CD14-positive monocyte (primary cell): ENCODE measurements around the gene WDR55. TPM values are rescaled to one million over a fixed set of nuclear protein-coding genes. Genes with fewer than 3 reads are reported as not detected.
A peak's percentile ranks its signal among the peaks of the same experiment; 100 is the strongest.

Experiments
- DNase-seq, 3 donors: peaks; one replicate each; pipeline ENCODE4 v3.0.0-alpha.2; 2011 to 2022
- H2AFZ ChIP-seq: 2 replicates; pipeline ENCODE4 v1.6.0; 2012; ENCODE audit warnings: mild to moderate bottlenecking, low read depth, low read length, inconsistent platforms; ENCODE audit not compliant: insufficient read depth, poor library complexity, severe bottlenecking
- H3K27ac ChIP-seq, 2 donors: 1 replicate in 1 of 2; 2 replicates in 1 of 2; pipeline ENCODE4 v1.5.1; 2012 to 2013; ENCODE audit warnings: low read length in 2 of 2, control low read depth in 1 of 2, inconsistent platforms in 1 of 2, low read depth in 1 of 2, mild to moderate bottlenecking in 1 of 2
- H3K27me3 ChIP-seq, 2 donors: one replicate each; pipeline versions ENCODE4 v1.6.0 to v1.6.1; 2011 to 2013; ENCODE audit warnings: low read length in 2 of 2; ENCODE audit not compliant: control insufficient read depth in 2 of 2, insufficient read depth in 2 of 2
- H3K36me3 ChIP-seq, 2 donors: replicated peaks in 1 of 2; 1 replicate in 1 of 2; 2 replicates in 1 of 2; pipeline versions ENCODE4 v1.5.1 to v1.6.1; 2012 to 2013; ENCODE audit warnings: low read length in 2 of 2, control low read depth in 1 of 2, inconsistent platforms in 1 of 2, mild to moderate bottlenecking in 1 of 2; ENCODE audit not compliant: insufficient read depth in 2 of 2, control insufficient read depth in 1 of 2
- H3K4me1 ChIP-seq, 2 donors: 1 replicate in 1 of 2; 2 replicates in 1 of 2; pipeline versions ENCODE4 v1.5.1 to v1.6.1; 2012 to 2013; ENCODE audit warnings: low read length in 2 of 2, control low read depth in 1 of 2, inconsistent platforms in 1 of 2, mild to moderate bottlenecking in 1 of 2, moderate library complexity in 1 of 2; ENCODE audit not compliant: insufficient read depth in 2 of 2, control insufficient read depth in 1 of 2
- H3K4me2 ChIP-seq: replicated peaks from 2 replicates; pipeline ENCODE3; 2012; ENCODE audit warnings: low read length, moderate library complexity, mild to moderate bottlenecking; ENCODE audit not compliant: poor library complexity, severe bottlenecking; ENCODE audit errors: extremely low read depth
- H3K4me3 ChIP-seq, 3 experiments: fragments of 200-600 bp in 1 of 3; sonication (generic) in 1 of 3; replicated peaks in 1 of 3; 1 replicate in 2 of 3; 2 replicates in 1 of 3; pipeline ENCODE4 v1.5.1; 2011 to 2013; ENCODE audit warnings: low read length in 3 of 3, mild to moderate bottlenecking in 3 of 3, control low read depth in 2 of 3, low read depth in 2 of 3, inconsistent platforms in 1 of 3, moderate library complexity in 1 of 3
- H3K79me2 ChIP-seq: 2 replicates; pipeline ENCODE4 v1.6.0; 2012; ENCODE audit warnings: mild to moderate bottlenecking, control low read depth, inconsistent platforms, low read length, moderate library complexity; ENCODE audit not compliant: insufficient read depth
- H3K9ac ChIP-seq: 2 replicates; pipeline ENCODE4 v1.6.0; 2017; ENCODE audit warnings: low read length, mild to moderate bottlenecking; ENCODE audit not compliant: insufficient read depth, poor library complexity, severe bottlenecking
- H3K9me3 ChIP-seq, 2 donors: replicated peaks in 1 of 2; 1 replicate in 1 of 2; 2 replicates in 1 of 2; pipeline versions ENCODE4 v1.5.1 to v1.6.1; 2012 to 2013; ENCODE audit warnings: low read length in 2 of 2, control low read depth in 1 of 2; ENCODE audit not compliant: control insufficient read depth in 1 of 2, insufficient read depth in 1 of 2
- H4K20me1 ChIP-seq: 2 replicates; pipeline ENCODE4 v1.6.0; 2012; ENCODE audit warnings: mild to moderate bottlenecking, low read length, control low read depth, moderate library complexity; ENCODE audit not compliant: insufficient read depth
- H3K27ac Mint-ChIP-seq, 7 donors: one replicate each; pipeline ENCODE4 v1.8.0; 2020; ENCODE audit warnings: mild to moderate bottlenecking in 7 of 7, mixed read lengths in 7 of 7, moderate library complexity in 6 of 7, inconsistent platforms in 2 of 7
- H3K27me3 Mint-ChIP-seq, 3 donors: one replicate each; pipeline ENCODE4 v1.8.0; 2021 to 2022; ENCODE audit warnings: low read depth in 3 of 3, mild to moderate bottlenecking in 3 of 3, mixed read lengths in 3 of 3, moderate library complexity in 3 of 3, inconsistent platforms in 1 of 3
- H3K36me3 Mint-ChIP-seq, 2 donors: one replicate each; pipeline ENCODE4 v1.8.0; 2020; ENCODE audit warnings: mixed read lengths in 2 of 2, inconsistent platforms in 1 of 2, mild to moderate bottlenecking in 1 of 2
- H3K4me1 Mint-ChIP-seq: one replicate; pipeline ENCODE4 v1.8.0; 2020; ENCODE audit warnings: mild to moderate bottlenecking, mixed read lengths
- H3K4me3 Mint-ChIP-seq, 2 donors: one replicate each; pipeline ENCODE4 v1.8.0; 2020; ENCODE audit warnings: mild to moderate bottlenecking in 2 of 2, mixed read lengths in 2 of 2, moderate library complexity in 1 of 2
- H3K9me3 Mint-ChIP-seq, 7 donors: one replicate each; pipeline ENCODE4 v1.8.0; 2020 to 2022; ENCODE audit warnings: mixed read lengths in 7 of 7, mild to moderate bottlenecking in 6 of 7, moderate library complexity in 6 of 7, inconsistent platforms in 2 of 7
- WGBS: methylation state at CpG from one replicate; pipeline ENCODE4 v1.1.5; 2013; ENCODE audit warnings: missing lambda C conversion rate; ENCODE audit not compliant: insufficient coverage; 5-methylcytosine and 5-hydroxymethylcytosine counted together
- intact Hi-C, 2 donors: fragments of 100-400 bp; cut with micrococcal nuclease; formaldehyde crosslinking; loops; one replicate each; pipeline versions ENCODE4 v1.15.0 to v1.15.1; 2023
- polyA plus RNA-seq, 3 donors: library from polyadenylated mRNA; depleted of rRNA in 1 of 3; unstranded in 2 of 3; stranded (reverse) in 1 of 3; fragments of 300-500 nt in 2 of 3; fragments of >200 nt in 1 of 3; fragmentation: Illumina TruSeq in 2 of 3; gene quantifications; 1 replicate in 2 of 3; 2 replicates in 1 of 3; pipeline ENCODE4 v1.2.3, GENCODE V29; 2012 to 2021
- TF ChIP-seq, protein P1 (sequence below): fragments of 200-600 bp; IDR thresholded peaks from one replicate; pipeline ENCODE4 v1.8.0; 2022; ENCODE audit warnings: antibody characterized with exemption, mild to moderate bottlenecking

The WDR55 gene
- polyA plus RNA-seq, 3 donors, result 11.2 to 36.8 (median 13.3) TPM

DNA sequence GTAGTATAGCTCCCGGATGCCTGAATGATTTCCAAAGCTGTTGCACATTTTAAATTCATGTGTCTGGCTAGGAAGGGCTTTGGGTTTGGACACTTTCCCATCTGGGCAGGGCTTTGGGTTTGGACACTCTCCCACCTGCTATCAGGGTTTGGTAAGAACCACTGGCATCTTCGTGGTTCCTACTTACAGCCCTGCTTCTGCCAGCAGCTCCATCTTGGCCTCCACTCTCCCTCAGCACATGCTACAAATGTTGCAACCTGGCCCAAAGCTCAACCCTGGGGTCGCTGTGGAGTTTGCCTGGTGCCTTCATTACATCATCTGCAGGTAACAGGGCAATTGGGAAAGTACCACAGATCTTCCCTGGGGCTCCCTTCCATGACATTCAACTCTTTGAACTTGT is 22.0 kb upstream of the WDR55 start:
- H3K4me1 ChIP-seq, result peaks cover 34 to 46% of the 10 kb centered on the region in 2 donors
- intact Hi-C loops, result loop anchor here in 1 of 2 donors (10.0 kb wide), 1 partner anchor 62 kb away; the partner anchor contains the start of gene ZMAT2
- TF ChIP-seq, protein P1, sequence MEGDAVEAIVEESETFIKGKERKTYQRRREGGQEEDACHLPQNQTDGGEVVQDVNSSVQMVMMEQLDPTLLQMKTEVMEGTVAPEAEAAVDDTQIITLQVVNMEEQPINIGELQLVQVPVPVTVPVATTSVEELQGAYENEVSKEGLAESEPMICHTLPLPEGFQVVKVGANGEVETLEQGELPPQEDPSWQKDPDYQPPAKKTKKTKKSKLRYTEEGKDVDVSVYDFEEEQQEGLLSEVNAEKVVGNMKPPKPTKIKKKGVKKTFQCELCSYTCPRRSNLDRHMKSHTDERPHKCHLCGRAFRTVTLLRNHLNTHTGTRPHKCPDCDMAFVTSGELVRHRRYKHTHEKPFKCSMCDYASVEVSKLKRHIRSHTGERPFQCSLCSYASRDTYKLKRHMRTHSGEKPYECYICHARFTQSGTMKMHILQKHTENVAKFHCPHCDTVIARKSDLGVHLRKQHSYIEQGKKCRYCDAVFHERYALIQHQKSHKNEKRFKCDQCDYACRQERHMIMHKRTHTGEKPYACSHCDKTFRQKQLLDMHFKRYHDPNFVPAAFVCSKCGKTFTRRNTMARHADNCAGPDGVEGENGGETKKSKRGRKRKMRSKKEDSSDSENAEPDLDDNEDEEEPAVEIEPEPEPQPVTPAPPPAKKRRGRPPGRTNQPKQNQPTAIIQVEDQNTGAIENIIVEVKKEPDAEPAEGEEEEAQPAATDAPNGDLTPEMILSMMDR, result no peak
- H3K9me3 ChIP-seq, result no peaks in the 10 kb centered on the region
- peaks cover 35 to 39% of the 10 kb centered on the region in 2 donors for H3K36me3 ChIP-seq
- no peak overlapping the region for H3K4me3 ChIP-seq
- no peak for DNase-seq
- Mint-ChIP-seq H3K27me3 (peaks cover 0 to 7% (median 1%) of the 10 kb centered on the region in 3 donors), H3K36me3 (peaks cover 44 to 53% of the 10 kb centered on the region in 2 donors), H3K27ac (peak overlapping the region in 1 of 7 donors; percentile 15), H3K9me3 (no peaks in the 10 kb centered on the region), H3K4me1 (peaks cover 38% of the 10 kb centered on the region), H3K4me3 (no peak overlapping the region)
- H3K27me3 ChIP-seq, result no peaks in the 10 kb centered on the region
- no peak overlapping the region for H2AFZ ChIP-seq
- H3K4me2 ChIP-seq, result no peak overlapping the region
- peaks cover 49% of the 10 kb centered on the region for H3K79me2 ChIP-seq
- H3K9ac ChIP-seq, result no peak overlapping the region
- 75% methylated on average over 2 of the region's 3 CpGs for WGBS
- H4K20me1 ChIP-seq, result peaks cover 26% of the 10 kb centered on the region
- H3K27ac ChIP-seq, result no peak overlapping the region

DNA sequence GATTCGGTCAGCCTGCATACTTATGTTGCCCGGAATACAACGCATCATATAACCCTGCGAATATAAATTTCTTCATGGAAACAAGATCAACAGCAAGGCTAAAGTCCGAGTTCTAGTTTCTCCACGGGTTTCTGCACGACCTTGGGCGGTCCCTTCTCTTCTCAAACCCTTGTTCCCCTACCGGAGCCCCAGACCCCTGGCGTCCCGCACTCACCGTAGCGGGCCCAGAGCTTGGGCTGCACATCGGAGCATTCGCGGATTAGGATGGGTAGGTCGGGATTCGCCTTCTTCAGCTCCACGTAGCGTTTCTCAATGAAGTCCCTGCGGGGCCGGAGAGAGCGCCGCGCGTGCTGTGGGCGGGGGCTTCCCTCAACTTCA is 17.7 kb upstream of the WDR55 start:
- TF ChIP-seq, protein P1, result no peak

More for the DNA sequence above, 17.7 kb upstream of the WDR55 start:
- peak overlapping the region; percentile 79 to 95 for H3K27ac ChIP-seq
- H3K27me3 Mint-ChIP-seq, result peaks cover 0 to 3% (median under 1%) of the 10 kb centered on the region in 3 donors
- intact Hi-C loops, result loop anchor here (5.0 to 10.0 kb wide), 5 partner anchors 50 to 245 kb away; partner anchors contain the start of genes ANKHD1 (in 1 of the 2), APBB3 (in 1 of the 2), SLC35A4 (in 1 of the 2) and ZMAT2 (in 1 of the 2)
- peaks cover 26% of the 10 kb centered on the region for H4K20me1 ChIP-seq
- peak overlapping the region; percentile 96 to 100 (median 99) for H3K27ac Mint-ChIP-seq
- no peaks in the 10 kb centered on the region for H3K9me3 ChIP-seq
- H3K4me2 ChIP-seq, result peak overlapping the region; percentile 97
- H3K4me1 ChIP-seq, result peaks cover 17 to 23% of the 10 kb centered on the region in 2 donors
- peaks cover 55 to 67% of the 10 kb centered on the region in 2 donors for H3K36me3 ChIP-seq
- H3K9me3 Mint-ChIP-seq, result no peaks in the 10 kb centered on the region
- H3K36me3 Mint-ChIP-seq, result peaks cover 57 to 77% of the 10 kb centered on the region in 2 donors
- H3K4me3 Mint-ChIP-seq, result peak overlapping the region; percentile 98 to 99
- H3K9ac ChIP-seq, result peak overlapping the region; percentile 84
- H3K4me3 ChIP-seq, result peak overlapping the region; percentile 65 to 94 (median 70)
- H3K27me3 ChIP-seq, result no peaks in the 10 kb centered on the region
- H2AFZ ChIP-seq, result peak overlapping the region; percentile 90
- H3K4me1 Mint-ChIP-seq, result peaks cover 15% of the 10 kb centered on the region
- 1% methylated on average over 24 of the region's 27 CpGs for WGBS
- peaks cover 63% of the 10 kb centered on the region for H3K79me2 ChIP-seq
- DNase-seq, result no peak
